Kidney (tissue), 14 donors: ENCODE results near the gene LAMB2. TPM values are rescaled to one million over a fixed set of nuclear protein-coding genes. Genes with fewer than 3 reads are reported as not detected.

Experiments
- DNase-seq, 5 donors: peaks; one replicate each; pipeline ENCODE4 v3.0.0-alpha.2; 2013 to 2020
- FAIRE-seq: peaks from 2 replicates; lab custom pipeline; 2012; peaks lifted over from hg19 to GRCh38; lab: Jason Lieb, UNC
- H3K27ac ChIP-seq, 2 donors: one replicate each; pipeline ENCODE4 v1.7.0; 2013; ENCODE audit warnings: low read depth in 2 of 2, low read length in 2 of 2, inconsistent platforms in 1 of 2
- H3K27me3 ChIP-seq: one replicate; pipeline ENCODE4 v1.7.1; 2013; ENCODE audit warnings: low read length, inconsistent platforms; ENCODE audit not compliant: control insufficient read depth, insufficient read depth
- H3K36me3 ChIP-seq, 3 donors: one replicate each; pipeline versions ENCODE4 v1.7.0 to v1.7.1; 2013; ENCODE audit warnings: low read length in 3 of 3, control low read depth in 1 of 3, inconsistent platforms in 1 of 3; ENCODE audit not compliant: insufficient read depth in 3 of 3, control insufficient read depth in 2 of 3
- H3K4me1 ChIP-seq, 3 donors: one replicate each; pipeline versions ENCODE4 v1.7.0 to v1.7.1; 2013; ENCODE audit warnings: low read length in 3 of 3, inconsistent platforms in 1 of 3, low read depth in 1 of 3; ENCODE audit not compliant: control insufficient read depth in 2 of 3, insufficient read depth in 2 of 3
- H3K4me3 ChIP-seq, 3 donors: one replicate each; pipeline versions ENCODE4 v1.7.0 to v1.8.1; 2013; ENCODE audit warnings: low read length in 3 of 3, control low read depth in 1 of 3, inconsistent platforms in 1 of 3
- H3K9ac ChIP-seq, 3 donors: one replicate each; pipeline versions ENCODE4 v1.7.0 to v1.7.1; 2013; ENCODE audit warnings: low read length in 3 of 3, control low read depth in 1 of 3, inconsistent platforms in 1 of 3
- H3K9me3 ChIP-seq, 3 donors: one replicate each; pipeline versions ENCODE4 v1.7.0 to v1.7.1; 2013; ENCODE audit warnings: low read length in 3 of 3, control low read depth in 1 of 3, inconsistent platforms in 1 of 3; ENCODE audit not compliant: control insufficient read depth in 2 of 3, insufficient read depth in 1 of 3
- CTCF ChIP-seq: IDR thresholded peaks from 3 replicates; pipeline ENCODE4 v1.5.1; 2012; ENCODE audit warnings: mild to moderate bottlenecking, moderate library complexity, borderline replicate concordance; ENCODE audit not compliant: insufficient read depth; ENCODE audit errors: extremely low read depth
- intact Hi-C: fragments of 100-400 bp; cut with DNase I; formaldehyde crosslinking; loops from one replicate; pipeline ENCODE4 v1.11.1; 2022
- polyA plus RNA-seq: library from polyadenylated mRNA; stranded (reverse); fragments of 350-450 nt; fragmentation: Illumina TruSeq; extraction: RNeasy Lipid Tissue Mini Kit (QIAGEN cat#74804); gene quantifications from one replicate; pipeline ENCODE4 v1.2.3, GENCODE V29; 2014; ENCODE audit warnings: low read depth, low replicate concordance; ENCODE audit not compliant: insufficient read depth
- total RNA-seq: library from RNA; stranded (reverse); fragmentation: NEBNext Ultra II Directional; extraction: Animal tissue kit (Norgen Biotek cat#: 25700); gene quantifications from one replicate; pipeline ENCODE4 v1.2.1, GENCODE V29; 2021
- donor health status: control.
- donor health status: control.
- donor health status: control.
- donor health status: control.
- donor health status: control.
- donor health status: DM: yes; HTN: yes; CAD: no.
- donor health status: Normal renal cell carcinoma (clear cell type).

LAMB2 gene
- total and polyA plus RNA-seq, 2 donors from 2014 or later: 444 to 460 TPM

GRCh38 chr3:49123687-49124086 lies 9.2 kb downstream of the LAMB2 start:
- H3K4me3 ChIP-seq: no peak overlapping the region
- no peak overlapping the region for H3K9ac ChIP-seq
- no peak for DNase-seq
- H3K9me3 ChIP-seq: no peaks in the 10 kb centered on the region
- H3K36me3 ChIP-seq: peaks cover 1 to 60% (median 38%) of the 10 kb centered on the region in 3 donors
- intact Hi-C loops: no loop called here
- FAIRE-seq: no peak
- TF ChIP-seq CTCF: no peak
- H3K27ac ChIP-seq: no peak overlapping the region
- H3K4me1 ChIP-seq: peaks cover 3 to 15% (median 10%) of the 10 kb centered on the region in 3 donors
- no peaks in the 10 kb centered on the region for H3K27me3 ChIP-seq

- no peak for TF ChIP-seq CTCF
- FAIRE-seq: no peak
Observed at GRCh38 chr3:49122886-49123545, 9.8 kb downstream of the LAMB2 start.

GRCh38 chr3:49122451-49122850 lies 10.4 kb downstream of the LAMB2 start:
- no peaks in the 10 kb centered on the region for H3K27me3 ChIP-seq
- no peaks in the 10 kb centered on the region for H3K9me3 ChIP-seq
- intact Hi-C loops: no loop called here
- no peak overlapping the region for H3K27ac ChIP-seq
- H3K4me1 ChIP-seq: peaks cover 3 to 15% (median 10%) of the 10 kb centered on the region in 3 donors
- FAIRE-seq (no peak), DNase-seq (no peak)
- H3K9ac ChIP-seq: no peak overlapping the region
- TF ChIP-seq CTCF: no peak
- H3K4me3 ChIP-seq: no peak overlapping the region
- H3K36me3 ChIP-seq: peaks cover 8 to 65% (median 41%) of the 10 kb centered on the region in 3 donors

More at GRCh38 chr3:49122886-49123545, 9.8 kb downstream of the LAMB2 start:
- H3K27me3 ChIP-seq: no peaks in the 10 kb centered on the region
- intact Hi-C loops: no loop called here
- no peak for DNase-seq
- H3K9me3 ChIP-seq: no peaks in the 10 kb centered on the region
- no peak overlapping the region for H3K27ac ChIP-seq
- H3K36me3 ChIP-seq: peaks cover 3 to 60% (median 36%) of the 10 kb centered on the region in 3 donors
- no peak overlapping the region for H3K9ac ChIP-seq
- peaks cover 3 to 15% (median 10%) of the 10 kb centered on the region in 3 donors for H3K4me1 ChIP-seq
- no peak overlapping the region for H3K4me3 ChIP-seq
